ENCODE data around the gene CLCN3. TPM values are rescaled to one million over a fixed set of nuclear protein-coding genes. Genes with fewer than 3 reads are reported as not detected.

Gene CLCN3
- total and polyA plus RNA-seq, 9 of the 15 experiments (the other 6 are each of a cell fraction or from before 2014, with no cell fraction given) = 12.7 to 60.6 (median 38.5) TPM

- TF ChIP-seq SAFB (IDR thresholded peaks at IDR 0.05; ENCODE audit: borderline replicate concordance, low read depth, low read length) (no peak), TCF7L2 (IDR thresholded peaks at IDR 0.05; ENCODE audit: low read depth, low read length) (no peak), ZNF507 (tag; conservative IDR thresholded peaks at IDR 0.05) (no peak), TAF7 (tag; IDR thresholded peaks at IDR 0.05) (no peak), PREB (CRISPR knock-in tag; IDR thresholded peaks at IDR 0.05) (no peak), ZNF277 (CRISPR knock-in tag; IDR thresholded peaks at IDR 0.05; ENCODE audit: borderline replicate concordance) (no peak), ARID1B (IDR thresholded peaks at IDR 0.05) (peak; percentile 97), EHMT2 (IDR thresholded peaks at IDR 0.05) (no peak; the same call in 1 of the 2 replicates), ZEB2 (IDR thresholded peaks at IDR 0.05) (no peak), DMBX1 (CRISPR knock-in tag; IDR thresholded peaks at IDR 0.05; ENCODE audit: borderline replicate concordance) (no peak), LCOR (CRISPR knock-in tag; IDR thresholded peaks at IDR 0.05) (no peak; the same call in 1 of the 2 replicates), CBX5 (IDR thresholded peaks at IDR 0.05; ENCODE audit: borderline replicate concordance, low read depth) (no peak), KHSRP (IDR thresholded peaks at IDR 0.05) (no peak), MBD1 (CRISPR knock-in tag; IDR thresholded peaks at IDR 0.05) (no peak), STAT5A (IDR thresholded peaks at IDR 0.05; ENCODE audit: borderline replicate concordance, low read length) (peak; percentile 91), ZNF134 (CRISPR knock-in tag; conservative IDR thresholded peaks at IDR 0.05) (no peak), BCLAF1 (IDR thresholded peaks at IDR 0.05; ENCODE audit: borderline replicate concordance in 1 of 2, control insufficient read depth in 1 of 2, low read depth in 2 of 2, low read length in 1 of 2) (no peak), HNRNPH1 (optimal IDR thresholded peaks at IDR 0.05; ENCODE audit: low read depth, low read length) (no peak), NFE2L1 (tag; IDR thresholded peaks at IDR 0.05; ENCODE audit: borderline replicate concordance, low read depth) (no peak), ZNF696 (CRISPR knock-in tag; conservative IDR thresholded peaks at IDR 0.05) (no peak), MEF2A (IDR thresholded peaks at IDR 0.05; ENCODE audit: control insufficient read depth, low read depth, low read length) (no peak)
Observed at GRCh38 chr4:169626331-169627282, 6.2 kb downstream of the CLCN3 start (continued).

Data from K562 (cell line).